ENCODE measurements around the gene ANKH. TPM values are rescaled to one million over a fixed set of nuclear protein-coding genes. Genes with fewer than 3 reads are reported as not detected.

ANKH gene
- total RNA-seq, 1 experiment from 2014 or later: 53.2 TPM

GRCh38 chr5:14762549-14763216 lies 108.9 kb downstream of the ANKH start:
- TF ChIP-seq CTCF (IDR thresholded peaks at IDR 0.05; ENCODE audit: unreplicated experiment): no peak
- Mint-ChIP-seq H3K4me3 (ENCODE audit: low read depth, unreplicated experiment) (no peak overlapping the region), H3K27me3 (ENCODE audit: unreplicated experiment) (no peaks in the 10 kb centered on the region), H3K36me3 (ENCODE audit: insufficient read depth, unreplicated experiment) (no peaks in the 10 kb centered on the region), H3K9me3 (ENCODE audit: low read depth, unreplicated experiment) (no peaks in the 10 kb centered on the region), H3K27ac (ENCODE audit: unreplicated experiment) (no peak overlapping the region), H3K4me1 (ENCODE audit: low read depth, unreplicated experiment) (no peaks in the 10 kb centered on the region)
- BruUV-seq (replicated peaks): no TSS peak
- CTCF ChIA-PET: no interaction called here
- no peak for DNase-seq
- intact Hi-C loops (cut with micrococcal nuclease; ENCODE audit: unreplicated experiment): no loop called here

DNA sequence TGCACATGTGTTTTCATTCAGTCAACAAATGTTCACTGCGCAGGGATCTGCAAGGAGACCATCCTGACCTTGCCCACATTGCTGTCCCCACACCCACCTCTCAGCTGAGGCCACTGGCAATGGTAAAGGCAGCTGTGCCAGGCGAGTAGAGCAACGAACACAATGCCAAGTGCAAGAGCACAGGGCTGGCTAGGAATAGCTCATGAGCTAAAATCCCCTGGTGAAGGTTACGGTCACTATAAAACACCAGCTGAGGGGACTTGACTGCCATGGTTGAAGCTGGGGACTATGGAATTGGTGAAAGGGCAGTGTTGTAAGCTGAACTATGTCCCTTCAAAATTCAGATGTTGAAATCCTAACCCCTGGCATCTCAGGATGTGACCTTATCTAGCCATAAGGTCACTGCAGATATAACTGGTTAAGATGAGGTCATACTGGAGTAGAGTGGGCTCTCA lies 111.0 kb downstream of the ANKH start:
- no peak for TF ChIP-seq CTCF (IDR thresholded peaks at IDR 0.05; ENCODE audit: unreplicated experiment)
- CTCF ChIA-PET: interaction anchor here (0.6 kb wide), 1 partner anchor 907 kb away, joined by 3 read pairs; no protein-coding TSS in a partner anchor
- intact Hi-C loops (cut with micrococcal nuclease; ENCODE audit: unreplicated experiment): no loop called here
- Mint-ChIP-seq H3K27me3 (ENCODE audit: unreplicated experiment) (no peaks in the 10 kb centered on the region), H3K36me3 (ENCODE audit: insufficient read depth, unreplicated experiment) (no peaks in the 10 kb centered on the region), H3K4me3 (ENCODE audit: low read depth, unreplicated experiment) (no peak overlapping the region), H3K4me1 (ENCODE audit: low read depth, unreplicated experiment) (no peaks in the 10 kb centered on the region), H3K9me3 (ENCODE audit: low read depth, unreplicated experiment) (no peaks in the 10 kb centered on the region), H3K27ac (ENCODE audit: unreplicated experiment) (no peak overlapping the region)
- no peak for DNase-seq
- no TSS peak for BruUV-seq (replicated peaks)

DNA sequence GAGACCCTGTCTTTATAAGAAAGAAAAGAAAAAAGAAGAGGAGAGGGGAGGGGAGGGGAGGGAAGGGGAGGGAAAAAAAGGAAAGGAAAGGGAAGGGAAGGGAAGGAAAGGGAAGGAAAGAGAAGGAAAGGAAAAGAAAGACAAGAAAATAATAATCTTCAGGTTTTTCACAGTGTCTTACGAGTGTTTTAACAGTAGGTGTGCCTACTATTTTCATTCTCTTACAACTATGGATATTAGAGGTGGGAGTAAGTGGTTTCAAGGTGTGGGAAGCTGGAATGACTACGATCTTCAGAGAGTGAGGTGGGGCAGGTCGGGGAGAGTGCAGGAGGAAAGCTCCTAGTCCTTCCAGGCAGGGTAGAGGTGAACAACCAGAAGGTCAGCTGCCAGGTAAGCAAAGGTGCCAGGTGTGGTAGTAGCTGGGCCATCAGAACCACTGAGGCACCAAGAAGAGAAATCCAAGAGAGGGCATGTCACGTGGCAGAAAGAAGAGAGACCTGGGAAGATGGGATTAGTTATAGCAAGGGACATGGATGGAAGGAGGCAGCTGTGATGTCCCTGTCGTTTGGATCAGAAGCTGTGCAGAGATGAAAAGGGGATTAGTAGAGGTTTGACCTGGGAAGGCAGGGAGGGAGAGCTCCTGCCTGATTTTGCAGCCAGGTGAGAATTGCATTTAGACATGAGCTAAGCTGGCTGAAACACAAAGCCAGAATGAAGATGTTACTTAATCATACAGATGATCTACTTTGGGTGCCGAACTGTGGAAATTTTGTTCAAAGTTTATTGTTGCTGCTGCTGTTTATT lies 111.6 kb downstream of the ANKH start:
- H3K27ac Mint-ChIP-seq (ENCODE audit: unreplicated experiment): no peak overlapping the region
- BruUV-seq (replicated peaks): no TSS peak
- TF ChIP-seq CTCF (IDR thresholded peaks at IDR 0.05; ENCODE audit: unreplicated experiment): no peak
- intact Hi-C loops (cut with micrococcal nuclease; ENCODE audit: unreplicated experiment): no loop called here
- no peaks in the 10 kb centered on the region for H3K4me1 Mint-ChIP-seq (ENCODE audit: low read depth, unreplicated experiment)
- DNase-seq: no peak
- H3K27me3 Mint-ChIP-seq (ENCODE audit: unreplicated experiment): no peaks in the 10 kb centered on the region
- no peaks in the 10 kb centered on the region for H3K9me3 Mint-ChIP-seq (ENCODE audit: low read depth, unreplicated experiment)
- no peak overlapping the region for H3K4me3 Mint-ChIP-seq (ENCODE audit: low read depth, unreplicated experiment)
- CTCF ChIA-PET: interaction anchor here (0.6 kb wide), 2 partner anchors 53 to 908 kb away, joined by 3 to 4 read pairs; no protein-coding TSS in a partner anchor
- no peaks in the 10 kb centered on the region for H3K36me3 Mint-ChIP-seq (ENCODE audit: insufficient read depth, unreplicated experiment)

GRCh38 chr5:14757850-14758249 lies 113.7 kb downstream of the ANKH start:
- no peaks in the 10 kb centered on the region for H3K9me3 Mint-ChIP-seq (ENCODE audit: low read depth, unreplicated experiment)
- no peak for DNase-seq
- CTCF ChIA-PET: no interaction called here
- no TSS peak for BruUV-seq (replicated peaks)
- H3K36me3 Mint-ChIP-seq (ENCODE audit: insufficient read depth, unreplicated experiment): no peaks in the 10 kb centered on the region
- no peaks in the 10 kb centered on the region for H3K27me3 Mint-ChIP-seq (ENCODE audit: unreplicated experiment)
- intact Hi-C loops (cut with micrococcal nuclease; ENCODE audit: unreplicated experiment): no loop called here
- H3K4me1 Mint-ChIP-seq (ENCODE audit: low read depth, unreplicated experiment): no peaks in the 10 kb centered on the region
- H3K4me3 Mint-ChIP-seq (ENCODE audit: low read depth, unreplicated experiment): no peak overlapping the region
- TF ChIP-seq CTCF (IDR thresholded peaks at IDR 0.05; ENCODE audit: unreplicated experiment): no peak
- H3K27ac Mint-ChIP-seq (ENCODE audit: unreplicated experiment): no peak overlapping the region
